Measurements from ENCODE around the gene PGAM4. TPM values are rescaled to one million over a fixed set of nuclear protein-coding genes. Genes with fewer than 3 reads are reported as not detected.
"Not testable (repeated sequence)": the region's sequence is repeated elsewhere in the genome, so short reads cannot be mapped to it uniquely, and the experiment has no call there.

Gene PGAM4
- total RNA-seq, 2 experiments from 2014 or later: 0.92 TPM; not detected in 1

DNA sequence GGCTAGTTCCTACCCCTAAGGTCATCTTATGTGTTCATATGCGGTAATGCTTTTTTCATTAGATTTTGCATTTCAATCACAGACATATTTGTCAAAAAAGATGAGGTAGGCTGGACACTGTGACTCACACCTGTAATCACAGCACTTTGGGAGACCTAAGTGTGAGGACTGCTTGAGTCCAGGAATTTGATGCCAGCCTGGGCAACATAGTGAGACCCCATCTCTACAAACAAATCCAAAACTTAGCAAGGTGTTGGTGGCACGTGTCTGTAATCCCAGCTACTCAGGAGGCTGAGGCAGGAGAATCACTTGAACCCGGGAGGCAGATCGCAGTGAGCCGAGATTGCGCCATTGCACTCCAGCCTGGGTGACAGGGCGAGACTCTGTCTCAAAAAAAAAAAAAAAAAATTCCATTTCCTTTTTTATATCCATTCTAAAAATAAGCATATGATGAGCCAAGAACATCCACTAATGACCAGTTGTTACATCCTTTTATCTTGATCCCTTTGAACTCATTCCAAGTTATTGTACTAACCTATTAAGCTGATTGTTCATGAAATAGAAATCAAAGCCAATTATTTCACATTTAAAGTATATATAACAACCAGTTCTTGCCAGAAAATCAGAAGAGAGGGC, 23.4 kb downstream of the PGAM4 start:
- Mint-ChIP-seq H3K4me1 (peaks cover 2% of the 10 kb centered on the region), H3K27ac (no peak overlapping the region), H3K27me3 (no peaks in the 10 kb centered on the region), H3K4me3 (no peak overlapping the region), H3K9me3 (no peaks in the 10 kb centered on the region), H3K36me3 (peaks cover 2% of the 10 kb centered on the region)
- DNase-seq: no peak

DNA sequence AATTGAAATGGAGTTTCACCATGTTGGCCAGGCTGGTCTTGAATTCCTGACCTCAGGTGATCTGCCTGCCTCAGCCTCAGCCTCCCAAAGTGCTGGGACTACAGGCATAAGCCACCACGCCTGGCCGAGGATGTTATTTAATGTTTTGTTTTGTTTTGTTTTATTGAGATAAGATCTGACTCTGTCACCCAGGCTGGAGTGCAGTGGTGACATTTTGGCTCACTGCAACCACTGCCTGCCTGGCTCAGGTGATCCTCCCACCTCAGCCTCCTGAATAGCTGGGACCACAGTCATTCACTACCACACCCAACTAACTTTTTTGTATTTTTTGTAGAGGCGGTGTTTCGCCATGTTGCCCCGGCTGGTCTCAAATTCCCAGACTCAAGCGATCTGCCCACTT, 24.4 kb downstream of the PGAM4 start:
- not testable (repeated sequence) for H3K27me3 Mint-ChIP-seq, H3K9me3 Mint-ChIP-seq, H3K36me3 Mint-ChIP-seq, DNase-seq, H3K27ac Mint-ChIP-seq, H3K4me1 Mint-ChIP-seq, H3K4me3 Mint-ChIP-seq

DNA sequence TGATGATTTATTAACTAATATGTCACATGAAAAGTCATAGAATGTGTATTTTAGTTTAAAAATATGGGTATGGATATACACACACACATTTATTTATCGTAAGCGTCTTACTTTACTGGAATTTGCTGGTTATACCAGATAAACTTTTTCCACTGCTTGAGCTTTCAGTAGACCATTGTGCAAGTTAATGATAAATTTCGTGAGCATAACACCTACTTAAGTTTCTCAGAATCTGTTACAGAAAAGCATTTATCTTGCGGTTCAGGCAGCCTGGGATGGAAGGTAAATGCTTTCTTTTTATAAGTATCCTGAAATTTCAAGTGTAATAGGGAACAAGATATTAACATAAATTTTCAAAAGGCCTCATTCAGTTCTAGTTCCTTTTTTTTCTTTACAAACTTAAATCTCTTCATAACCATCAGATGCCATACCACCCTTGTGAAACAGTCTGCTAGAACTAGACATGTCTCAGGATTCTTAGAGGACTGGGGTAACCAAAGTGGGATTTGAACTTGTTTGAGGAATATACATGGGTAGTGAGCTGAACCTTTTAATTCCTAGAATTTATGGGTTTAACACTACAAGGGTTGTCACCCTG, 31.3 kb downstream of the PGAM4 start:
- peaks cover 4% of the 10 kb centered on the region for H3K4me1 Mint-ChIP-seq
- no peak for DNase-seq
- no peaks in the 10 kb centered on the region for H3K36me3 Mint-ChIP-seq
- H3K9me3 Mint-ChIP-seq: no peaks in the 10 kb centered on the region
- no peak overlapping the region for H3K27ac Mint-ChIP-seq
- no peaks in the 10 kb centered on the region for H3K27me3 Mint-ChIP-seq
- no peak overlapping the region for H3K4me3 Mint-ChIP-seq

DNA sequence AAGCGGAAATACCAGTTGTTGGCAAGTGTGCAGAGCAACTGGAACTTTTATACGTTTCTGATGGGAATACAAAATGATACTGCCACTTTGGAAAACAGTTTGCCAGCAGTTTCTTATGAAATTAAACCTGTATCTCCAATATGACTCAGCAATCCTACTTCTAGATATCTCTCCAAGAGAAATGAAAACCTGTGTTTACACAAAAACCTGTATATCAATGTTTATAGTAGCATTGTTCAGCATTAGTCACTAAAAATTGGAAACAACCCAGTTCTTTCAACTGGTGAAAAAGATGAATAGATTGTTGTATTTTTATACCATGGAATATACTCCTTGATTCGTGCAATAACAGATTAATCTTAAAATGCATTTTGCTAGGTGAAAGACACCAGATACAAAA, 32.1 kb downstream of the PGAM4 start:
- Mint-ChIP-seq H3K9me3 (no peaks in the 10 kb centered on the region), H3K27me3 (no peaks in the 10 kb centered on the region), H3K4me1 (peaks cover 4% of the 10 kb centered on the region), H3K36me3 (no peaks in the 10 kb centered on the region), H3K27ac (no peak overlapping the region), H3K4me3 (no peak overlapping the region)
- no peak for DNase-seq

DNA sequence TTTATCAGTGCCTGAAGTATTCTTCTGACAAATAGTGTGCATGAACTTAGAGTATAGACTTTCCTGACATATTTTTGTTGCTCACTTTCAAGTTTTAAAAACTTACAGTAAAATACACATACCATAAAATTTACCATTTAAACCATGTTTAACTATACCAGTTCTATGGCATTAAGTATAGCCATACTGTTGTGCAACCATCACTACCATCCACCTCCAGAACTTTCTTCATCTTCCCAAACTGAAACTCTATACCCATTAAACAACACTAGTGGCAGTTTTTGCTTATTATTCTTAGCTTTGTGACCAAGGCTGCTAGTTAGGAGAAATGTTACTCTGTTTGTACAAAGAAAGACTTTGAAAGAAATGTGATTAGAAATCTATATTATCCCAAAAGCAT, 33.1 kb downstream of the PGAM4 start:
- Mint-ChIP-seq H3K27ac (no peak overlapping the region), H3K4me1 (peaks cover 4% of the 10 kb centered on the region), H3K27me3 (no peaks in the 10 kb centered on the region), H3K9me3 (no peaks in the 10 kb centered on the region), H3K4me3 (no peak overlapping the region), H3K36me3 (no peaks in the 10 kb centered on the region)
- DNase-seq: no peak

DNA sequence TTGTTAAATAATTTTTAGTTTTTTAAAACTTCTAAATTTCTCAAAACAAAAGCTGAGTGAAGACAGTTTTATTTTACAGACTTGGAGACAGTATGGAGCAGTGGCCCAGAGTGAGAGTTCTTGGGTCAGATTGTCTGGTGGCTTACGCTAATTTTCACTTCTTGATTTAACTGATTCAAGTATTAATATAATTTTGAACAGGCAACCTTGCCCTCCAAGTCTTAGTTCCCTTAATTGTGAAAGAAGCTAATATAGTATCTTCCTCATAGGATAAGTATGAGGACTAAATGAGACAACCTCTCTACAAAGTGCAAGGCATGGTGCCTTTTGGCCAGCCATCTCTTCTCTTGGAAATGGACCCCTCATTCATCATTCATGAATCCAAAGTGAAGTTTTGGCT, 33.6 kb downstream of the PGAM4 start:
- Mint-ChIP-seq H3K4me3 (no peak overlapping the region), H3K36me3 (peaks cover 2% of the 10 kb centered on the region), H3K27me3 (no peaks in the 10 kb centered on the region), H3K4me1 (peaks cover 4% of the 10 kb centered on the region), H3K27ac (no peak overlapping the region), H3K9me3 (no peaks in the 10 kb centered on the region)
- DNase-seq: no peak

DNA sequence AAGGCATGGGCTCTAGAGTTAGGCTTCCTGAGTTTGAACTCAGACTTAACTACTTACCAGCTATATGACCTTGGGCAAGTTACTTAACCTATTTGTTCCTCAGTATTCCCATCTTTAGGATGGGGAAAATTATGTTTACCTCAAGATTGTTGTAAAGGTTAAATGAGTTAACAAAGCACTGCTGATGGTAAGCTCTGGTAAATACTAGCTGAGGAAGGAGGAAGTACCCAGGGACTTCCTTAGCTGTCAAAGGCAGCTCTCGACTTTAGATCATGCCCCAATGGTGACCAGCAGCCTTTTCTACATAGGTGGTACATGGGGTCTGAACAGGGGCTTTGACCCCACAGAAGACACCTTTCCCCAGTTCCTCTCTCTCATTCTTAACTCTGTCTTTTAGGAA, 38.9 kb downstream of the PGAM4 start:
- Mint-ChIP-seq H3K27ac (no peak overlapping the region), H3K4me1 (peaks cover 6% of the 10 kb centered on the region), H3K36me3 (peaks cover 8% of the 10 kb centered on the region), H3K27me3 (no peaks in the 10 kb centered on the region), H3K9me3 (no peaks in the 10 kb centered on the region), H3K4me3 (no peak overlapping the region)
- DNase-seq: no peak

DNA sequence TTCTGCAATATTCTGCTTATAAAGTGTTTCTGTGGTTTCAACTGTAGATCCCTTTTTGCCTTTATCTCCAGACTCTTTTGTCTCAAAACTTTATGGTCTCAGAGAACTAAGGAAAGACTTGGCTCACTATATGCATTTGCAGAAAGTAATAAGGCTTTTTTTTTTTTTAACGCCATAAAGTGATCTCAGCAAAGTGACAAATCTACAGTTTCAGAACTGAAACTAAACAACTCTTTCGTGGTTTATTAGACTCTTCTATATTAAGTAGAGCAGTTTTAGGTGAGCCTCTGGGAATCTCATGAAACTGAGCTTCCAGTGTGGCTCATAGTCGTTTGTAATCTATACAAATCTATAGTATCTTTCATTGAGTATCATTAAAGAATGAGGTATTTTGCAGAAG, 43.7 kb downstream of the PGAM4 start:
- Mint-ChIP-seq H3K27me3 (no peaks in the 10 kb centered on the region), H3K9me3 (no peaks in the 10 kb centered on the region), H3K4me1 (peaks cover 13% of the 10 kb centered on the region), H3K36me3 (peaks cover 7% of the 10 kb centered on the region), H3K4me3 (no peak overlapping the region), H3K27ac (no peak overlapping the region)
- DNase-seq: no peak

DNA sequence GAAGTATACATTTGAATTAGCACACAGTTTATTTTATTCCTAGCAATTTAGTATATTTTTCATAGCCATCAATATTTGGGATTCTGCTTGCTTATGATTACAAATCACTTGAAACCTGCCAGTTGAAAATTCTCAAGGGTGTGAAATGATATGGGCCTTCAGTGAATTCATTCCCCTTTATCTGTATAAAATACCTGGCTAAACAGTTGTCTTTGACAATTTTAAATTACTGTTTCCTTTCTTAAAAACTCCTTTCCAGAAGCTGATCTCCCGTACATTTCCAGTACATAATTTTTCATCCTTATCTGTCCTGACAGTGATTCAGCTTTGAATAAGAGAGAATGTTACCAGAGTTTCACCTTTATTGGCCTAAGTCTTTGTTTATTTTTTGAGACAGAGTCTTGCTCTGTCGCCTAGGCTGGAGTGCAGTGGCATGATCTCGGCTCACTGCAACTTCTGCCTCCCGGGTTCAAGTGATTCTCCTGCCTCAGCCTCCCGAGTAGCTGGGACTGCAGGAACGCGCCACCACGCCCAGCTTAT, 45.0 kb downstream of the PGAM4 start:
- H3K27me3 Mint-ChIP-seq: no peaks in the 10 kb centered on the region
- H3K27ac Mint-ChIP-seq: no peak overlapping the region
- DNase-seq: no peak
- H3K4me1 Mint-ChIP-seq: peaks cover 14% of the 10 kb centered on the region
- H3K4me3 Mint-ChIP-seq: no peak overlapping the region
- no peaks in the 10 kb centered on the region for H3K9me3 Mint-ChIP-seq
- H3K36me3 Mint-ChIP-seq: peaks cover 9% of the 10 kb centered on the region

DNA sequence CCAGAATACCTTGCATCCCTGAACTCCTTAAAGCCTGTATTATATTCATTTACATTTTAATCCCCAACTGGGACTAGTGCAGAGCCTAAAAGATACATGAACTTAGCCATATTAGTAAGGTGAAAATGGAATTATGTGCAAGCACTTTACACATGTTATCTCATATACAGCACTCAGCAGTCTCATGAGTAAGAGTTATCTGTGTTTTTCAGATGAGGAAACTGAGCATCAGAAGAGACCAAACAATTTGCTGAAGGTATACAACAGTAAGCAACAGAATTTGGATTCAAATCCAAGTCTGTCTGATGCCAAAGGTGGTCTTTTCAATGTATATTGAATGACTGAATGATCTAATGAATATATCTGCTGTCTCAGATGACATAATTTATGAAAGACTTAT, 46.7 kb downstream of the PGAM4 start:
- no peaks in the 10 kb centered on the region for H3K27me3 Mint-ChIP-seq
- no peaks in the 10 kb centered on the region for H3K9me3 Mint-ChIP-seq
- no peak overlapping the region for H3K27ac Mint-ChIP-seq
- peaks cover 8% of the 10 kb centered on the region for H3K36me3 Mint-ChIP-seq
- DNase-seq: no peak
- no peak overlapping the region for H3K4me3 Mint-ChIP-seq
- peaks cover 20% of the 10 kb centered on the region for H3K4me1 Mint-ChIP-seq

DNA sequence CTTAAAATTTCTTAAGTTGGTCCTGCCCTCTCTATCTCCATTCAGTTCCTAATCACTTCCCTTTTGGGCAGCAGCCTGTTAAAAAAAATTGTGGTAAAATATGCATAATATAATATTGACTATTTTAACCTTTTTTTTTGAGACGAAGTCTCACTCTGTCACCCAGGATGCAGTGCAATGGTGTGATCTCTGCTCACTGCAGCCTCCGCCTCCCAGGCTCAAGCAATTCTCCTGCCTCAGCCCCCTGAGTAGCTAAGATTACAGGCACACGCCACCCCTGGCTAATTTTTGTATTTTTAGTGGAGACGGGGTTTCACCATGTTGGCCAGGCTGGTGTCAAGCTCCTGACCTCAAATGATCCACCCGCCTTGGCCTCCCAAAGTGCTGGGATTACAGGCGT, 50.1 kb downstream of the PGAM4 start:
- not testable (repeated sequence) for H3K27me3 Mint-ChIP-seq, H3K4me3 Mint-ChIP-seq, H3K27ac Mint-ChIP-seq, DNase-seq, H3K36me3 Mint-ChIP-seq, H3K9me3 Mint-ChIP-seq
- peaks cover 27% of the 10 kb centered on the region for H3K4me1 Mint-ChIP-seq

DNA sequence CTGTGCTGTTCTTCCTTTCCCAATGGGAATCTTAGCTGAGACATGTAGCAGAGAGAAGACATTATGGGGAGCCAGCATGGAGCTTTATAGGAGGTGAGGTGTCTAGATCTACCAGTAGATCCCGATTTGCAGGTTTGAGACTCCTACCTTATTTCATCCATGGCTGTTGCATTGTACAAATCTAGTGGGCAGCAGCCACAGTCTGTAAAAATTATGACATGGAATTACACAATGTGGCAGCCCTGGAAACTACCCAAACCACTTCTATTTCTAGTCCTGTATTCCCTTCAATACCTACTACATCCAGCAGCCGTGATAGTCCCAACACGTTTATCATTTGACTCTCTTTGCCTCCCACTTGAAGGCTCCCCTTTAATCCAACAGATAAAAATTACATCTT, 50.9 kb downstream of the PGAM4 start:
- Mint-ChIP-seq H3K4me1 (peaks cover 27% of the 10 kb centered on the region), H3K36me3 (peaks cover 5% of the 10 kb centered on the region), H3K4me3 (no peak overlapping the region), H3K9me3 (no peaks in the 10 kb centered on the region), H3K27ac (no peak overlapping the region), H3K27me3 (no peaks in the 10 kb centered on the region)
- no peak for DNase-seq

Other genes starting within 250 kb of the PGAM4 start
- gene ATRX, start 183.4 kb downstream of the PGAM4 start, total RNA-seq: 10 to 100 TPM; 51.5 to 56.1 TPM
- 10 to 100 TPM; 37.5 to 41.3 TPM for gene MAGT1, start 74.2 kb downstream of the PGAM4 start, total RNA-seq
- 100 to 1,000 TPM; 341 to 345 TPM for gene COX7B, start 70.2 kb downstream of the PGAM4 start, total RNA-seq
- gene ATP7A, start 58.9 kb downstream of the PGAM4 start, total RNA-seq: 1 to 10 TPM; 6.4 to 7.0 TPM
- gene PGK1, start 134.6 kb upstream of the PGAM4 start, total RNA-seq: 1,000 to 10,000 TPM; 1,246 to 1,264 TPM
- gene TAF9B, start 170.0 kb upstream of the PGAM4 start, total RNA-seq: 10 to 100 TPM; 19.6 to 20.9 TPM

All from activated naive CD8-positive, alpha-beta T cell treated with anti-CD3 and anti-CD28 coated beads for 36 hours (primary cell).